K562 (cell line): ENCODE results near the gene NOSTRIN. TPM values are rescaled to one million over a fixed set of nuclear protein-coding genes. Genes with fewer than 3 reads are reported as not detected.

ENCODE experiments used
- EGR1 ChIP-seq: fragments of 450-650 bp; conservative IDR thresholded peaks from 2 replicates; pipeline ENCODE4 v1.6.1; 2017; ENCODE audit warnings: mild to moderate bottlenecking
- HLTF ChIP-seq: fragments of 450-650 bp; IDR thresholded peaks from 2 replicates; pipeline ENCODE4 v1.6.1; 2016
- MEF2A ChIP-seq: IDR thresholded peaks from 2 replicates; pipeline ENCODE4 v1.6.1; 2011; ENCODE audit warnings: low read depth, mild to moderate bottlenecking, low read length, moderate library complexity; ENCODE audit not compliant: control insufficient read depth
- PCBP2 ChIP-seq: fragments of 200-400 bp; formaldehyde crosslinking; IDR thresholded peaks from 2 replicates; pipeline ENCODE4 v1.6.1; 2018; ENCODE audit warnings: low read length, low read depth, mild to moderate bottlenecking, moderate library complexity; ENCODE audit not compliant: poor library complexity, severe bottlenecking
- PRDM10 ChIP-seq: fragments of 450-650 bp; IDR thresholded peaks from 2 replicates; pipeline ENCODE4 v1.6.1; 2018; ENCODE audit not compliant: partially characterized antibody
- SIN3A ChIP-seq, 2 experiments: fragments of 150-350 bp in 1 of 2; IDR thresholded peaks; 2 replicates each; pipeline ENCODE4 v1.6.1; 2011 to 2016; ENCODE audit warnings: borderline replicate concordance in 2 of 2, low read depth in 2 of 2, low read length in 2 of 2, mild to moderate bottlenecking in 2 of 2, moderate library complexity in 2 of 2; ENCODE audit not compliant: control insufficient read depth in 1 of 2
- SIRT6 ChIP-seq: IDR thresholded peaks from one replicate; pipeline ENCODE4 v1.6.1; 2012; ENCODE audit warnings: low read depth, mild to moderate bottlenecking, control low read depth, inconsistent platforms, low read length, moderate library complexity
- STAT5B ChIP-seq: fragments of 250-450 bp; sonication (Bioruptor Pico); IDR thresholded peaks from 2 replicates; pipeline ENCODE4 v1.8.0; 2021; ENCODE audit warnings: mild to moderate bottlenecking, inconsistent platforms
- ZBTB7A ChIP-seq: IDR thresholded peaks from 2 replicates; pipeline ENCODE4 v1.6.1; 2011; ENCODE audit warnings: low read depth, mild to moderate bottlenecking, low read length, moderate library complexity, borderline replicate concordance; ENCODE audit not compliant: control insufficient read depth
- ZFP1 ChIP-seq: fragments of 450-650 bp; formaldehyde crosslinking; IDR thresholded peaks from 2 replicates; pipeline ENCODE4 v1.4.0; 2020; ENCODE audit warnings: mild to moderate bottlenecking, mixed read lengths
- ZHX1 ChIP-seq: fragments of 150-350 bp; conservative IDR thresholded peaks from 2 replicates; pipeline ENCODE4 v1.6.1; 2014; ENCODE audit warnings: low read length
- ZNF318 ChIP-seq, 2 experiments: fragments of 450-650 bp; IDR thresholded peaks; 2 replicates each; pipeline ENCODE4 v1.6.1; 2016; ENCODE audit warnings: mild to moderate bottlenecking in 2 of 2, borderline replicate concordance in 1 of 2, low read depth in 1 of 2, moderate library complexity in 1 of 2
- polyA plus RNA-seq, 8 experiments: library from polyadenylated mRNA; depleted of rRNA in 4 of 8; stranded (reverse) in 5 of 8; unstranded in 3 of 8; fragments of >200 nt; fragmentation: Nextera tagmentation in 2 of 8; fragmentation: Illumina TruSeq in 1 of 8; extraction: Ambion mirVana in 2 of 8; extraction: Trizol in 1 of 8; gene quantifications; 2 replicates each; pipeline versions ENCODE4 v1.2.1 to v1.2.3, GENCODE V29; 2011 to 2014; ENCODE audit warnings: inconsistent platforms in 1 of 8, missing spikeins in 1 of 8
- total RNA-seq, 7 experiments: library from RNA; depleted of rRNA in 6 of 7; stranded (reverse); fragments of >200 nt in 6 of 7; fragmentation: Illumina TruSeq in 2 of 7; extraction: Trizol in 2 of 7; gene quantifications; 2 replicates each; pipeline versions ENCODE4 v1.2.1 to v1.2.3, GENCODE V29; 2011 to 2021; ENCODE audit warnings: low replicate concordance in 1 of 7

Gene NOSTRIN
- total and polyA plus RNA-seq, 9 of the 15 experiments (the other 6 are each of a cell fraction or from before 2014, with no cell fraction given), result 26.7 to 82.9 (median 56.3) TPM

GRCh38 chr2:168796583-168797285 lies 5.7 kb upstream of the NOSTRIN start (continued):
- TF ChIP-seq STAT5B (CRISPR knock-in tag) (no peak), SIN3A (IDR thresholded peaks at IDR 0.05; ENCODE audit: borderline replicate concordance in 2 of 2, control insufficient read depth in 1 of 2, low read depth in 2 of 2, low read length in 2 of 2) (no peak), MEF2A (no peak), ZHX1 (no peak), ZFP1 (CRISPR knock-in tag) (no peak), SIRT6 (no peak), PRDM10 (no peak), EGR1 (no peak), PCBP2 (no peak), ZBTB7A (no peak), ZNF318 (IDR thresholded peaks at IDR 0.05; ENCODE audit: borderline replicate concordance in 1 of 2, low read depth in 1 of 2) (no peak), HLTF (0 out of 2 replicates have a peak, but pooled peaks have one; percentile 57)
